ENCODE results near the gene LIPJ. TPM values are rescaled to one million over a fixed set of nuclear protein-coding genes. Genes with fewer than 3 reads are reported as not detected.

LIPJ gene, protein sequence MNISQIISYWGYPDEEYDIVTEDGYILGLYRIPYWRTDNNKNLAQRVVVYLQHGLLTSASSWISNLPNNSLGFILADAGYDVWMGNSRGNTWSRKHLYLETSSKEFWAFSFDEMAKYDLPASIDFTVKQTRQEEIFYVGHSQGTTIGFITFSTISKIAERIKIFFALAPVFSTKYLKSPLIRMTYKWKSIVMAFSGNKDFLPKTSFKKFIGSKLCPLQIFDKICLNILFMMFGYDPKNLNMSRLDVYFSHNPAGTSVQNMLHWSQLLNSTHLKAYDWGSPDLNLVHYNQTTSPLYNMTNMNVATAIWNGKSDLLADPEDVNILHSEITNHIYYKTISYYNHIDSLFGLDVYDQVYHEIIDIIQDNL
- 1 to 10 TPM in 2 of 4 donors, under 1 TPM in 1, not detected in 1; 0.83 to 3.4 (median 2.3) TPM for total RNA-seq

DNA sequence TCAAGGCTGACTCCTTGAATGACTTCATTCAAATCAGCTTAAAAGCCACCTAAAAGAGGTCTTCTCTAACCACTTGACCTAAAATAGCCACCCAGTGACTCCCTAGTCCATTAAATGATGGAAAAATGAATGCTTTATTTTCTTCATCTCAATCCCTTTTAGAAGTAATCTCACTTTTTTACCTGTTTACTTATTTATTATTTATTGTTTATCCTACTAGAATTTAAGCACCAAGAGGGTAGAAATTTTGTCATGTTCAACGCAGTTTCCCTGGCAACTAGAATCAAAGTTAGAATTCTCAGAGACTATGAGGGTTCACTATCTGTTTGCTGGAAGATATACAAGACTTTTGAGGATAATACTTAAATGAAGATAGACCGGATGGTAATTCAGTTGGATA is at the start of gene LIPJ:
LIPJ (plus strand) TSS at position 301 of the 400 bp plus-strand sequence. CDS start 3,926 bp downstream, outside the sequence.
- no peaks in the 10 kb centered on the region for H3K9me3 ChIP-seq
- intact Hi-C loops (cut with DNase I): no loop called here
- no peaks in the 10 kb centered on the region for H3K36me3 ChIP-seq
- H3K27me3 ChIP-seq: no peaks in the 10 kb centered on the region
- DNase-seq: no peak
- 93 to 96% methylated on average over 2 of the region's 2 CpGs for WGBS, 2 donors
- TF ChIP-seq, protein P1, sequence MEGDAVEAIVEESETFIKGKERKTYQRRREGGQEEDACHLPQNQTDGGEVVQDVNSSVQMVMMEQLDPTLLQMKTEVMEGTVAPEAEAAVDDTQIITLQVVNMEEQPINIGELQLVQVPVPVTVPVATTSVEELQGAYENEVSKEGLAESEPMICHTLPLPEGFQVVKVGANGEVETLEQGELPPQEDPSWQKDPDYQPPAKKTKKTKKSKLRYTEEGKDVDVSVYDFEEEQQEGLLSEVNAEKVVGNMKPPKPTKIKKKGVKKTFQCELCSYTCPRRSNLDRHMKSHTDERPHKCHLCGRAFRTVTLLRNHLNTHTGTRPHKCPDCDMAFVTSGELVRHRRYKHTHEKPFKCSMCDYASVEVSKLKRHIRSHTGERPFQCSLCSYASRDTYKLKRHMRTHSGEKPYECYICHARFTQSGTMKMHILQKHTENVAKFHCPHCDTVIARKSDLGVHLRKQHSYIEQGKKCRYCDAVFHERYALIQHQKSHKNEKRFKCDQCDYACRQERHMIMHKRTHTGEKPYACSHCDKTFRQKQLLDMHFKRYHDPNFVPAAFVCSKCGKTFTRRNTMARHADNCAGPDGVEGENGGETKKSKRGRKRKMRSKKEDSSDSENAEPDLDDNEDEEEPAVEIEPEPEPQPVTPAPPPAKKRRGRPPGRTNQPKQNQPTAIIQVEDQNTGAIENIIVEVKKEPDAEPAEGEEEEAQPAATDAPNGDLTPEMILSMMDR (IDR thresholded peaks at IDR 0.05): no peak
- TF ChIP-seq POLR2A (IDR thresholded peaks at IDR 0.05): no peak
- H3K4me3 ChIP-seq (replicated peaks in 1 of 3): no peak within 1 kb of the TSS
- no peak within 1 kb of the TSS for H3K27ac ChIP-seq
- peaks cover 0 to 3% of the 10 kb centered on the region in 2 donors for H3K4me1 ChIP-seq

DNA sequence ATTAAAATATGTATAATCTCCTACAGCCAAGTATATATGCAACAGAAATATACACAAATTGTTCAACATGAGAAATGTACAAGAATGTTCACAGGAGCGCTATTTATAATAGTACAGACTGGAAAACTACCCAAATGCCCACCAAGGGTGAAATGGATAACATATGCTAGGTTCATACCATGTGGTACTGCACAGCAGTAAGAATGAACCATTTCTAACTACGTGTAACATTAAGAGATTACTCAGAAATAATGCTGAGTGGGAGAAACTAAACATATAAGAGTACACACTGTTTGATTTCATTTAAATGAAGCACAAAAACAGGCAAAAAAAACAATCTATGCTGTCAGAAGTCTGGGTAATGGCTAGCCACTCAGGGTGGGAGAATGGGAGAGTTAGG is 49.2 kb upstream of the LIPJ start:
- TF ChIP-seq, protein P1 (IDR thresholded peaks at IDR 0.05): no peak
- TF ChIP-seq POLR2A (IDR thresholded peaks at IDR 0.05): no peak
- intact Hi-C loops (cut with DNase I): no loop called here
- no peak for DNase-seq
- H3K4me1 ChIP-seq: peaks cover 0 to 11% of the 10 kb centered on the region in 2 donors
- no peaks in the 10 kb centered on the region for H3K9me3 ChIP-seq
- no peak overlapping the region for H3K4me3 ChIP-seq (replicated peaks in 1 of 3)
- 84 to 85% methylated on average over 2 of the region's 2 CpGs for WGBS, 2 donors
- no peak overlapping the region for H3K27ac ChIP-seq
- no peaks in the 10 kb centered on the region for H3K36me3 ChIP-seq
- H3K27me3 ChIP-seq: no peaks in the 10 kb centered on the region

DNA sequence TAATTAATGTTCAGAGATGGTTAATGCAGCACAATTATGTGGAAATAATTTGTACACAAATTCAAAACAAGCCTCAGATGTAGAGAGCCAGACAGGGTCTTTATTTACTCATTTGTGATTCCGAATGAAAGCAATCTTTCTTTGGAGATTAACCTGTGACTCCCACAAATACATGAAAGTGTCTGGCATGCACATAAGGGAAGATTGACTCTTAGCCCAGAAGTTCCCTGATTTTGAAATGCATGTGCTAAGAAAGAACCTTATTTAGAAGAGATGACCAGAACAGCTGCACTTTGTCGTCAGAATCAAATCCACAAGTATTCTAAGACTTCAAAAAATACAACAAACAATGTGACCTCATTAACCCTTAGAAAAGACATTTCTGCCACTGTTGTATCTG is 48.5 kb upstream of the LIPJ start:
- TF ChIP-seq, protein P1 (IDR thresholded peaks at IDR 0.05): no peak
- TF ChIP-seq POLR2A (IDR thresholded peaks at IDR 0.05): no peak
- Histone ChIP-seq H3K4me3 (replicated peaks in 1 of 3) (no peak overlapping the region), H3K27ac (no peak overlapping the region), H3K27me3 (no peaks in the 10 kb centered on the region), H3K36me3 (no peaks in the 10 kb centered on the region), H3K9me3 (no peaks in the 10 kb centered on the region), H3K4me1 (peaks cover 0 to 11% of the 10 kb centered on the region in 2 donors)
- WGBS, 2 donors: 39 to 60% methylated on average over 2 of the region's 2 CpGs
- intact Hi-C loops (cut with DNase I): no loop called here
- no peak for DNase-seq

DNA sequence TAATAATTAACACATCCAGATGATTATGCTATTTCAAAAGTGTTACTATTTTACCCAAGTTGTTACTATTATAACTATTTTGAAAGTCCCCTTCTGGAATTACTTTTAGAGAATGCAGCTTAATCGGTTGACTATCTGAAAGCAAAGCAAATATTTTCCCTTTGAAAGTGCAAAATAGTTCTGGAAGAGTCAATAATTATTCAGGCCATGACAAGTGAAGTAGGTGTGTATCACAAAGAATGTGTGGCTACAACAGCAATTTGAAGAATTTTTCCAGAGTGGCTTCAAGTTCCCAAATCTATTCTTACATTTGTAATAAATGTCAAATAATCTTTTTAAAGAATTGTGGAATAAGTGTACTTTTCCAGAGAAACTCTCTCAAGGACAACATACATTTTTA is 46.2 kb upstream of the LIPJ start:
- DNase-seq: no peak
- Histone ChIP-seq H3K27ac (peak overlapping the region in 1 of 3 donors; percentile 4), H3K4me1 (peaks cover 0 to 11% of the 10 kb centered on the region in 2 donors), H3K4me3 (replicated peaks in 1 of 3) (no peak overlapping the region), H3K27me3 (no peaks in the 10 kb centered on the region), H3K36me3 (no peaks in the 10 kb centered on the region), H3K9me3 (no peaks in the 10 kb centered on the region)
- WGBS, 2 donors: 59 to 61% methylated on average over 1 of the region's 1 CpG
- intact Hi-C loops (cut with DNase I): no loop called here
- no peak for TF ChIP-seq POLR2A (IDR thresholded peaks at IDR 0.05)
- TF ChIP-seq, protein P1 (IDR thresholded peaks at IDR 0.05): no peak

DNA sequence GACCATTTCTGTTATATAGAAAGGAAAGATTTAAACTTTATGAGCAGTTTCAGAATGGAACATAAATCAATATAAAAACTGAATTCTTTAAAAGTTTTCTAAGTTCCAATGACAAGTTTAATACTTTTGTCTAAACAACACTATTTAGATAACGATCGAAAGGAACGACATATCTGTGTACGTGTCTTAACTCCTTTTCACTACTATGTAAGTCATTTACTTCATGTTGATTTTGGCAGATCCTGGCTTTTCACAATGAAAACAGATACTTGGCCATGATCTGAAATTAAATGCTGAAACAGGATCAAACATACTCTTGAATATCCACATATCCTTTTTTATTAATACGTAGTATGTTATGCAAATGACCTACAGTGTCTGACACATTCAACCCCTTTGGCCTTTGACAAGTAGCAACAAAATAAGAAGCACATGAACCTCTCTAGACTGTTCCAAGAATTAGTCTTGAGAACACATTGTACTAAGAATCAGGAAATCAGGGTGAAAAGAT is 45.4 kb upstream of the LIPJ start:
- intact Hi-C loops (cut with DNase I): no loop called here
- H3K27ac ChIP-seq: peak overlapping the region in 2 of 3 donors; percentile 28 to 47
- no peaks in the 10 kb centered on the region for H3K36me3 ChIP-seq
- no peak overlapping the region for H3K4me3 ChIP-seq (replicated peaks in 1 of 3)
- 64 to 81% methylated on average over 5 of the region's 5 CpGs for WGBS, 2 donors
- no peaks in the 10 kb centered on the region for H3K9me3 ChIP-seq
- H3K27me3 ChIP-seq: no peaks in the 10 kb centered on the region
- TF ChIP-seq, protein P1 (IDR thresholded peaks at IDR 0.05): no peak
- no peak for TF ChIP-seq POLR2A (IDR thresholded peaks at IDR 0.05)
- H3K4me1 ChIP-seq: peaks cover 0 to 11% of the 10 kb centered on the region in 2 donors
- DNase-seq: no peak

All from thyroid gland (tissue), 4 donors.